SK-N-SH (cell line): ENCODE results near the gene COLEC11. TPM values are rescaled to one million over a fixed set of nuclear protein-coding genes. Genes with fewer than 3 reads are reported as not detected.
"Not testable (repeated sequence)": the region's sequence is repeated elsewhere in the genome, so short reads cannot be mapped to it uniquely, and the experiment has no call there.

ENCODE experiments used
- CTCF ChIA-PET: fragments of 300-600, 350-600 bp; formaldehyde crosslinking; extraction: SDS; loops from one replicate; lab custom pipeline; 2021; lab: Yijun Ruan, JAX
- POLR2A ChIA-PET: fragments of 350-600 bp; sonication (Branson Sonifier 250); formaldehyde crosslinking; extraction: SDS; loops from one replicate; lab custom pipeline; 2020; ENCODE audit warnings: antibody characterized with exemption, inconsistent platforms; lab: Yijun Ruan, JAX
- DNase-seq: peaks from one replicate; pipeline ENCODE4 v3.0.0; 2012
- H2AFZ ChIP-seq: fragments of 200-600 bp; sonication (generic); 2 replicates; pipeline ENCODE4 v1.8.1; 2016; ENCODE audit warnings: antibody characterized with exemption, mild to moderate bottlenecking, low read depth
- H3F3A ChIP-seq: fragments of 200-600 bp; sonication (generic); replicated peaks from 2 replicates; pipeline ENCODE3; 2016; ENCODE audit warnings: antibody characterized with exemption, mild to moderate bottlenecking; ENCODE audit not compliant: insufficient read depth
- H3K27ac ChIP-seq, 2 experiments: fragments of 200-500 bp in 1 of 2; fragments of 200-600 bp in 1 of 2; sonication (Bioruptor generic) in 1 of 2; sonication (generic), shearing (Covaris generic) in 1 of 2; 2 replicates each; pipeline versions ENCODE4 v1.5.1 to v1.6.1; 2014 to 2016; ENCODE audit warnings: low read depth in 2 of 2, inconsistent platforms in 1 of 2, low read length in 1 of 2, mild to moderate bottlenecking in 1 of 2, mixed read lengths in 1 of 2
- H3K27me3 ChIP-seq: fragments of 200-600 bp; sonication (generic), shearing (Covaris generic); 2 replicates; pipeline ENCODE4 v1.6.1; 2016; ENCODE audit warnings: mixed run types; ENCODE audit not compliant: insufficient read depth
- H3K36me3 ChIP-seq, 2 experiments: fragments of 200-500 bp in 1 of 2; fragments of 200-600 bp in 1 of 2; sonication (Bioruptor generic) in 1 of 2; sonication (generic) in 1 of 2; replicated peaks in 1 of 2; 2 replicates each; pipeline versions ENCODE3 to v1.5.1; 2014 to 2016; ENCODE audit warnings: low read length in 1 of 2, mild to moderate bottlenecking in 1 of 2; ENCODE audit not compliant: insufficient read depth in 2 of 2, control insufficient read depth in 1 of 2
- H3K4me1 ChIP-seq, 2 experiments: fragments of 200-500 bp in 1 of 2; fragments of 200-600 bp in 1 of 2; sonication (Bioruptor generic) in 1 of 2; sonication (generic), shearing (Covaris generic) in 1 of 2; 2 replicates each; pipeline versions ENCODE4 v1.5.1 to v1.6.1; 2014 to 2016; ENCODE audit warnings: low read depth in 1 of 2, low read length in 1 of 2, mixed run types in 1 of 2; ENCODE audit not compliant: insufficient read depth in 2 of 2, control insufficient read depth in 1 of 2
- H3K4me2 ChIP-seq: fragments of 200-600 bp; sonication (generic), shearing (Covaris generic); 2 replicates; pipeline ENCODE4 v1.6.1; 2017; ENCODE audit warnings: mixed run types
- H3K4me3 ChIP-seq, 2 experiments: fragments of 200-500 bp in 1 of 2; fragments of 200-600 bp in 1 of 2; sonication (Bioruptor generic) in 1 of 2; sonication (generic), shearing (Covaris generic) in 1 of 2; 2 replicates each; pipeline versions ENCODE4 v1.5.1 to v1.8.1; 2014 to 2016; ENCODE audit warnings: low read depth in 2 of 2, inconsistent platforms in 1 of 2, low read length in 1 of 2, mild to moderate bottlenecking in 1 of 2, mixed read lengths in 1 of 2, moderate library complexity in 1 of 2
- H3K79me2 ChIP-seq: fragments of 200-600 bp; sonication (generic); 2 replicates; pipeline ENCODE4 v1.8.1; 2017; ENCODE audit warnings: mild to moderate bottlenecking; ENCODE audit not compliant: insufficient read depth
- H3K9ac ChIP-seq: fragments of 200-600 bp; sonication (generic); 2 replicates; pipeline ENCODE4 v1.6.1; 2017; ENCODE audit warnings: mixed run types
- H3K9me2 ChIP-seq: fragments of 200-600 bp; sonication (generic); 2 replicates; pipeline ENCODE4 v1.6.1; 2017; ENCODE audit warnings: mixed run types
- H3K9me3 ChIP-seq: fragments of 200-600 bp; sonication (generic); 2 replicates; pipeline ENCODE4 v1.6.1; 2017; ENCODE audit warnings: mixed run types, mild to moderate bottlenecking, moderate library complexity
- H4K20me1 ChIP-seq: fragments of 200-600 bp; sonication (generic); 2 replicates; pipeline ENCODE4 v1.6.1; 2017; ENCODE audit warnings: mild to moderate bottlenecking, mixed run types; ENCODE audit not compliant: insufficient read depth
- CHD2 ChIP-seq: fragments of 150-350 bp; IDR thresholded peaks from 2 replicates; pipeline ENCODE4 v1.6.1; 2018; ENCODE audit warnings: low read length; ENCODE audit not compliant: partially characterized antibody
- FOXJ3 ChIP-seq: sonication (generic); formaldehyde crosslinking; IDR thresholded peaks from 2 replicates; pipeline ENCODE4 v1.5.1; 2020; ENCODE audit warnings: mild to moderate bottlenecking, missing genetic modification reagents
- FOXM1 ChIP-seq: IDR thresholded peaks from 2 replicates; pipeline ENCODE4 v1.4.0; 2012; ENCODE audit warnings: low read depth, mild to moderate bottlenecking
- GABPA ChIP-seq: IDR thresholded peaks from 2 replicates; pipeline ENCODE4 v1.4.0; 2012; ENCODE audit warnings: low read depth, mild to moderate bottlenecking
- JUND ChIP-seq: IDR thresholded peaks from 2 replicates; pipeline ENCODE4 v1.4.0; 2012
- MEF2A ChIP-seq: IDR thresholded peaks from 2 replicates; pipeline ENCODE4 v1.4.0; 2012; ENCODE audit warnings: low read depth, borderline replicate concordance
- RAD21 ChIP-seq: IDR thresholded peaks from 2 replicates; pipeline ENCODE4 v1.6.1; 2012; ENCODE audit warnings: mild to moderate bottlenecking, low read length
- RCOR1 ChIP-seq: fragments of 150-350 bp; IDR thresholded peaks from 2 replicates; pipeline ENCODE4 v1.6.1; 2017; ENCODE audit warnings: antibody characterized with exemption, low read length
- RXRA ChIP-seq: IDR thresholded peaks from 2 replicates; pipeline ENCODE4 v1.4.0; 2012; ENCODE audit warnings: low read depth, mild to moderate bottlenecking, borderline replicate concordance
- SMC3 ChIP-seq: IDR thresholded peaks from 2 replicates; pipeline ENCODE4 v1.6.1; 2012; ENCODE audit warnings: low read depth, low read length, improper control_type of control experiment
- WGBS: methylation state at CpG from one replicate; pipeline ENCODE4 v1.1.6; 2017; ENCODE audit warnings: low lambda C conversion rate; 5-methylcytosine and 5-hydroxymethylcytosine counted together
- polyA plus RNA-seq, 3 experiments: library from polyadenylated mRNA; depleted of rRNA; stranded (reverse); fragments of >200 nt; gene quantifications; 2 replicates each; pipeline ENCODE4 v1.2.3, GENCODE V29; 2012
- TF ChIP-seq, protein P1 (sequence below): fragments of 200-600 bp; sonication (generic); IDR thresholded peaks from 2 replicates; pipeline ENCODE4 v1.6.1; 2017; ENCODE audit warnings: antibody characterized with exemption, mild to moderate bottlenecking, moderate library complexity
- TF ChIP-seq, protein P2 (sequence below): IDR thresholded peaks from 2 replicates; pipeline ENCODE4 v1.4.0; 2012; ENCODE audit warnings: low read depth, borderline replicate concordance
- TF ChIP-seq, protein P3 (sequence below): IDR thresholded peaks from 2 replicates; pipeline ENCODE4 v1.4.0; 2012; ENCODE audit warnings: low read depth
- TF ChIP-seq, protein P4 (sequence below): IDR thresholded peaks from 2 replicates; pipeline ENCODE4; 2012
- TF ChIP-seq, protein P5 (sequence below): fragments of 150-350 bp; IDR thresholded peaks from 2 replicates; pipeline ENCODE4 v1.6.1; 2017; ENCODE audit warnings: antibody characterized with exemption, low read length, low read depth, borderline replicate concordance

COLEC11 gene
- polyA plus RNA-seq, 1 of the 3 experiments (the other 2 are of a cell fraction) = 8.7 TPM

DNA sequence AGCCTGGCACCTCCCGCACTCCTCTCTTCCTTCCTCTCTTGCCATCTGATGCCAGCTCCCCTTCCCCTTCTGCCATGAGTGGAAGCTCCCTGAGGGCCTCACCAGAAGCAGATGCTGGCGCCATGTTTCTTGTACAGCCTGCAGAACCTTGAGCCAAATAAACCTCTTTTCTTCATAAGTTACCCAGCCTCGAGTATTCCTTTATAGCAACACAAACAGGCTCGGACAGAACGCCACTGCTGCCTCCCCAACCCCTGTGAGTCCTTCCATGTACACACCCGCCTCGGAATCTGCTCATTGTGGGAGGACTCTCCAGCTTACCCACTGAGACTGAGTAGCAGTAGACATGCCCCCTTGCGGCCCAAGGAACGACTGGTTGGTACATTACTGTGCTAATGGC is 28.1 kb upstream of the COLEC11 start:
- H3K9ac ChIP-seq = no peak overlapping the region
- no peak overlapping the region for H2AFZ ChIP-seq
- no peaks in the 10 kb centered on the region for H3K79me2 ChIP-seq
- H3K9me2 ChIP-seq = no peaks in the 10 kb centered on the region
- TF ChIP-seq FOXJ3 (CRISPR knock-in tag) = no peak
- TF ChIP-seq, protein P1, sequence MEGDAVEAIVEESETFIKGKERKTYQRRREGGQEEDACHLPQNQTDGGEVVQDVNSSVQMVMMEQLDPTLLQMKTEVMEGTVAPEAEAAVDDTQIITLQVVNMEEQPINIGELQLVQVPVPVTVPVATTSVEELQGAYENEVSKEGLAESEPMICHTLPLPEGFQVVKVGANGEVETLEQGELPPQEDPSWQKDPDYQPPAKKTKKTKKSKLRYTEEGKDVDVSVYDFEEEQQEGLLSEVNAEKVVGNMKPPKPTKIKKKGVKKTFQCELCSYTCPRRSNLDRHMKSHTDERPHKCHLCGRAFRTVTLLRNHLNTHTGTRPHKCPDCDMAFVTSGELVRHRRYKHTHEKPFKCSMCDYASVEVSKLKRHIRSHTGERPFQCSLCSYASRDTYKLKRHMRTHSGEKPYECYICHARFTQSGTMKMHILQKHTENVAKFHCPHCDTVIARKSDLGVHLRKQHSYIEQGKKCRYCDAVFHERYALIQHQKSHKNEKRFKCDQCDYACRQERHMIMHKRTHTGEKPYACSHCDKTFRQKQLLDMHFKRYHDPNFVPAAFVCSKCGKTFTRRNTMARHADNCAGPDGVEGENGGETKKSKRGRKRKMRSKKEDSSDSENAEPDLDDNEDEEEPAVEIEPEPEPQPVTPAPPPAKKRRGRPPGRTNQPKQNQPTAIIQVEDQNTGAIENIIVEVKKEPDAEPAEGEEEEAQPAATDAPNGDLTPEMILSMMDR = no peak
- TF ChIP-seq, protein P2, sequence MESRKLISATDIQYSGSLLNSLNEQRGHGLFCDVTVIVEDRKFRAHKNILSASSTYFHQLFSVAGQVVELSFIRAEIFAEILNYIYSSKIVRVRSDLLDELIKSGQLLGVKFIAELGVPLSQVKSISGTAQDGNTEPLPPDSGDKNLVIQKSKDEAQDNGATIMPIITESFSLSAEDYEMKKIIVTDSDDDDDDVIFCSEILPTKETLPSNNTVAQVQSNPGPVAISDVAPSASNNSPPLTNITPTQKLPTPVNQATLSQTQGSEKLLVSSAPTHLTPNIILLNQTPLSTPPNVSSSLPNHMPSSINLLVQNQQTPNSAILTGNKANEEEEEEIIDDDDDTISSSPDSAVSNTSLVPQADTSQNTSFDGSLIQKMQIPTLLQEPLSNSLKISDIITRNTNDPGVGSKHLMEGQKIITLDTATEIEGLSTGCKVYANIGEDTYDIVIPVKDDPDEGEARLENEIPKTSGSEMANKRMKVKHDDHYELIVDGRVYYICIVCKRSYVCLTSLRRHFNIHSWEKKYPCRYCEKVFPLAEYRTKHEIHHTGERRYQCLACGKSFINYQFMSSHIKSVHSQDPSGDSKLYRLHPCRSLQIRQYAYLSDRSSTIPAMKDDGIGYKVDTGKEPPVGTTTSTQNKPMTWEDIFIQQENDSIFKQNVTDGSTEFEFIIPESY = no peak
- TF ChIP-seq, protein P3, sequence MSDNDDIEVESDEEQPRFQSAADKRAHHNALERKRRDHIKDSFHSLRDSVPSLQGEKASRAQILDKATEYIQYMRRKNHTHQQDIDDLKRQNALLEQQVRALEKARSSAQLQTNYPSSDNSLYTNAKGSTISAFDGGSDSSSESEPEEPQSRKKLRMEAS = no peak
- TF ChIP-seq RCOR1 = no peak
- TF ChIP-seq JUND = no peak
- no peak for TF ChIP-seq CHD2
- no peak for TF ChIP-seq FOXM1
- TF ChIP-seq SMC3 = no peak
- no peak for TF ChIP-seq GABPA
- TF ChIP-seq, protein P4, sequence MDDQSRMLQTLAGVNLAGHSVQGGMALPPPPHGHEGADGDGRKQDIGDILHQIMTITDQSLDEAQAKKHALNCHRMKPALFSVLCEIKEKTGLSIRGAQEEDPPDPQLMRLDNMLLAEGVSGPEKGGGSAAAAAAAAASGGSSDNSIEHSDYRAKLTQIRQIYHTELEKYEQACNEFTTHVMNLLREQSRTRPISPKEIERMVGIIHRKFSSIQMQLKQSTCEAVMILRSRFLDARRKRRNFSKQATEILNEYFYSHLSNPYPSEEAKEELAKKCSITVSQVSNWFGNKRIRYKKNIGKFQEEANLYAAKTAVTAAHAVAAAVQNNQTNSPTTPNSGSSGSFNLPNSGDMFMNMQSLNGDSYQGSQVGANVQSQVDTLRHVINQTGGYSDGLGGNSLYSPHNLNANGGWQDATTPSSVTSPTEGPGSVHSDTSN = no peak
- no peak for TF ChIP-seq RXRA
- TF ChIP-seq RAD21 = no peak
- TF ChIP-seq MEF2A = no peak
- TF ChIP-seq, protein P5, sequence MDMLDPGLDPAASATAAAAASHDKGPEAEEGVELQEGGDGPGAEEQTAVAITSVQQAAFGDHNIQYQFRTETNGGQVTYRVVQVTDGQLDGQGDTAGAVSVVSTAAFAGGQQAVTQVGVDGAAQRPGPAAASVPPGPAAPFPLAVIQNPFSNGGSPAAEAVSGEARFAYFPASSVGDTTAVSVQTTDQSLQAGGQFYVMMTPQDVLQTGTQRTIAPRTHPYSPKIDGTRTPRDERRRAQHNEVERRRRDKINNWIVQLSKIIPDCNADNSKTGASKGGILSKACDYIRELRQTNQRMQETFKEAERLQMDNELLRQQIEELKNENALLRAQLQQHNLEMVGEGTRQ = no peak
- H3K27me3 ChIP-seq = no peaks in the 10 kb centered on the region
- 97% methylated on average over 9 of the region's 9 CpGs for WGBS
- H3K36me3 ChIP-seq = peaks cover 0 to under 1% of the 10 kb centered on the region in 2 experiments
- peaks cover 17% of the 10 kb centered on the region for H3F3A ChIP-seq
- no peaks in the 10 kb centered on the region for H3K9me3 ChIP-seq
- no peaks in the 10 kb centered on the region for H4K20me1 ChIP-seq
- H3K4me2 ChIP-seq = no peak overlapping the region
- CTCF ChIA-PET = no interaction called here
- peaks cover 2 to 11% of the 10 kb centered on the region in 2 experiments; a peak in 3 of 4 replicates for H3K4me1 ChIP-seq
- H3K4me3 ChIP-seq = no peak overlapping the region
- no peak for DNase-seq
- POLR2A ChIA-PET = no interaction called here
- no peak overlapping the region for H3K27ac ChIP-seq

DNA sequence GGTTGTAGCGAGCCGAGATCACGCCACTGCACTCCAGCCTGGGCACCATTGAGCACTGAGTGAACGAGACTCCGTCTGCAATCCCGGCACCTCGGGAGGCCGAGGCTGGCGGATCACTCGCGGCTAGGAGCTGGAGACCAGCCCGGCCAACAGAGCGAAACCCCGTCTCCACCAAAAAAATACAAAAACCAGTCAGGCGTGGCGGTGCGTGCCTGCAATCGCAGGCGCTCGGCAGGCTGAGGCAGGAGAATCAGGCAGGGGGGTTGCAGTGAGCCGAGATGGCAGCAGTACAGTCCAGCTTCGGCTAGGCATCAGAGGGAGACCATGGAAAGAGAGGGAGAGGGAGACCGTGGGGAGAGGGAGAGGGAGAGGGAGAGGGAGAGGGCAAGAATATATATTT is 25.3 kb upstream of the COLEC11 start:
- peaks cover 26% of the 10 kb centered on the region for H3F3A ChIP-seq
- H3K36me3 ChIP-seq, H3K9me2 ChIP-seq, H3K4me2 ChIP-seq, H3K4me3 ChIP-seq, H3K27me3 ChIP-seq, POLR2A ChIA-PET, H3K9ac ChIP-seq, H3K79me2 ChIP-seq, H3K9me3 ChIP-seq, H3K27ac ChIP-seq, DNase-seq, H2AFZ ChIP-seq, H4K20me1 ChIP-seq: not testable (repeated sequence)
- CTCF ChIA-PET = interaction anchor here (1.0 kb wide), 1 partner anchor 82 kb away, joined by 3 read pairs; no protein-coding TSS in a partner anchor
- 96% methylated on average over 16 of the region's 23 CpGs for WGBS
- H3K4me1 ChIP-seq = peaks cover 4 to 11% of the 10 kb centered on the region in 2 experiments; a peak in 3 of 4 replicates
